Inferior parietal cortex (tissue), 1 donor: Measurements from ENCODE around the gene ANXA4.

Experiments
- DNase-seq: peaks from one replicate; pipeline ENCODE4 v3.0.0-alpha.2; 2016; ENCODE audit errors: extremely low spot score

Gene ANXA4

GRCh38 chr2:69741575-69742321, at the start of gene ANXA4:
ANXA4 (plus strand) TSS chr2:69742134; CDS start chr2:69781566, 39,432 bp downstream.
- no peak for DNase-seq

- DNase-seq: no peak
Measured at GRCh38 chr2:69692424-69692823, 49.5 kb upstream of the ANXA4 start.

- DNase-seq: no peak
Measured at GRCh38 chr2:69693059-69693774, 48.7 kb upstream of the ANXA4 start.

- no peak for DNase-seq
Measured at GRCh38 chr2:69693775-69694450, 48.0 kb upstream of the ANXA4 start.

GRCh38 chr2:69694894-69695849, 46.8 kb upstream of the ANXA4 start:
- peak; percentile 42 for DNase-seq

GRCh38 chr2:69695850-69696216, 46.1 kb upstream of the ANXA4 start:
- no peak for DNase-seq

GRCh38 chr2:69700381-69700780, 41.6 kb upstream of the ANXA4 start:
- no peak for DNase-seq

- no peak for DNase-seq
Measured at GRCh38 chr2:69701100-69701945, 40.6 kb upstream of the ANXA4 start.

- DNase-seq: no peak
Measured at GRCh38 chr2:69703189-69703588, 38.7 kb upstream of the ANXA4 start.

- DNase-seq: no peak
Measured at GRCh38 chr2:69704446-69704845, 37.5 kb upstream of the ANXA4 start.

- DNase-seq: no peak
Measured at GRCh38 chr2:69709290-69709689, 32.6 kb upstream of the ANXA4 start.

- no peak for DNase-seq
Measured at GRCh38 chr2:69711971-69712370, 30.0 kb upstream of the ANXA4 start.

- no peak for DNase-seq
Measured at GRCh38 chr2:69714024-69714423, 27.9 kb upstream of the ANXA4 start.

- DNase-seq: peak; percentile 92
Measured at GRCh38 chr2:69714539-69715220, 27.3 kb upstream of the ANXA4 start.

GRCh38 chr2:69715964-69716363, 26.0 kb upstream of the ANXA4 start:
- DNase-seq: no peak

- no peak for DNase-seq
Measured at GRCh38 chr2:69716555-69717120, 25.3 kb upstream of the ANXA4 start.

- no peak for DNase-seq
Measured at GRCh38 chr2:69717186-69717585, 24.7 kb upstream of the ANXA4 start.

GRCh38 chr2:69717861-69718273, 24.1 kb upstream of the ANXA4 start:
- no peak for DNase-seq

- DNase-seq: no peak
Measured at GRCh38 chr2:69718338-69718965, 23.5 kb upstream of the ANXA4 start.
